IMR-90 (cell line): ENCODE measurements around the gene PCSK1N. TPM values are rescaled to one million over a fixed set of nuclear protein-coding genes. Genes with fewer than 3 reads are reported as not detected.

Experiments
- ATAC-seq: fragments of 200-7000 bp; cut with Tn5 transposase; 2 replicates; pipeline ENCODE4 v1.9.1; 2020; ENCODE audit warnings: low read depth, mild to moderate bottlenecking, moderate library complexity
- BruUV-seq: library from RNA; stranded (reverse); fragments of 400-500 nt; replicated peaks from 2 replicates; lab custom pipeline; 2021; lab: Mats Ljungman, UMichigan
- CTCF ChIA-PET: fragments of 300-600 bp; formaldehyde crosslinking; extraction: SDS; loops from one replicate; lab custom pipeline; 2021; ENCODE audit warnings: antibody characterized with exemption; lab: Yijun Ruan, JAX
- POLR2A ChIA-PET: fragments of 300-600 bp; sonication (Branson Sonifier 250); formaldehyde crosslinking; loops from one replicate; lab custom pipeline; 2022; ENCODE audit warnings: antibody characterized with exemption; ENCODE audit not compliant: unreplicated experiment; lab: Charles Lee
- DNase-seq: peaks from one replicate; pipeline ENCODE4 v3.0.0; 2013
- H2AFZ ChIP-seq: replicated peaks from 2 replicates; pipeline ENCODE3; 2013; ENCODE audit warnings: low read length, mild to moderate bottlenecking; ENCODE audit not compliant: poor library complexity
- H2AK5ac ChIP-seq: 2 replicates; pipeline ENCODE4 v1.6.1; 2013; ENCODE audit warnings: low read depth, low read length, inconsistent platforms
- H2AK9ac ChIP-seq: replicated peaks from 2 replicates; pipeline ENCODE3; 2013; ENCODE audit warnings: mild to moderate bottlenecking, low read depth, low read length, moderate library complexity; ENCODE audit not compliant: poor library complexity
- H2BK120ac ChIP-seq: 2 replicates; pipeline ENCODE4 v1.6.1; 2013; ENCODE audit warnings: low read depth, low read length, inconsistent platforms
- H2BK15ac ChIP-seq: 3 replicates; pipeline ENCODE4 v1.6.1; 2013; ENCODE audit warnings: low read depth, low read length, inconsistent platforms
- H2BK20ac ChIP-seq: 2 replicates; pipeline ENCODE4 v1.6.1; 2013; ENCODE audit warnings: low read depth, mild to moderate bottlenecking, inconsistent platforms, low read length, moderate library complexity
- H2BK5ac ChIP-seq: 2 replicates; pipeline ENCODE4 v1.6.1; 2013; ENCODE audit warnings: mild to moderate bottlenecking, low read depth, low read length, inconsistent platforms; ENCODE audit not compliant: poor library complexity, severe bottlenecking
- H3K14ac ChIP-seq: replicated peaks from 2 replicates; pipeline ENCODE4 v1.6.1; 2013; ENCODE audit warnings: low read depth, low read length, inconsistent platforms
- H3K18ac ChIP-seq: 2 replicates; pipeline ENCODE4 v1.6.1; 2013; ENCODE audit warnings: low read depth, low read length, control low read depth
- H3K23ac ChIP-seq: 2 replicates; pipeline ENCODE4 v1.6.1; 2013; ENCODE audit warnings: low read depth, low read length, inconsistent platforms
- H3K27ac ChIP-seq: 2 replicates; pipeline ENCODE4 v1.5.1; 2013; ENCODE audit warnings: mild to moderate bottlenecking, control low read depth, low read length; ENCODE audit not compliant: insufficient read depth
- H3K27me3 ChIP-seq: 2 replicates; pipeline ENCODE4 v1.6.1; 2013; ENCODE audit warnings: low read length; ENCODE audit not compliant: control insufficient read depth, insufficient read depth
- H3K36me3 ChIP-seq: 2 replicates; pipeline ENCODE4 v1.6.1; 2013; ENCODE audit warnings: low read length, mixed read lengths; ENCODE audit not compliant: control insufficient read depth, insufficient read depth
- H3K4ac ChIP-seq: 2 replicates; pipeline ENCODE4 v1.6.1; 2013; ENCODE audit warnings: low read depth, low read length, inconsistent platforms
- H3K4me1 ChIP-seq: 2 replicates; pipeline ENCODE4 v1.6.1; 2013; ENCODE audit warnings: low read length, mixed read lengths; ENCODE audit not compliant: control insufficient read depth, insufficient read depth
- H3K4me2 ChIP-seq: 2 replicates; pipeline ENCODE4 v1.6.1; 2013; ENCODE audit warnings: low read depth, mild to moderate bottlenecking, control low read depth, low read length, moderate library complexity
- H3K4me3 ChIP-seq: 2 replicates; pipeline ENCODE4 v1.5.1; 2013; ENCODE audit warnings: low read depth, mild to moderate bottlenecking, control low read depth, low read length, moderate library complexity; ENCODE audit not compliant: insufficient read depth
- H3K56ac ChIP-seq: 2 replicates; pipeline ENCODE4 v1.6.1; 2013; ENCODE audit warnings: low read length, inconsistent platforms; ENCODE audit not compliant: insufficient read depth; ENCODE audit errors: extremely low read depth
- H3K79me1 ChIP-seq, 2 experiments: 2 replicates each; pipeline ENCODE4 v1.6.1; 2013; ENCODE audit warnings: low read length in 2 of 2, inconsistent platforms in 1 of 2, low read depth in 1 of 2
- H3K9ac ChIP-seq: 2 replicates; pipeline ENCODE4 v1.6.1; 2013; ENCODE audit warnings: low read depth, low read length, control low read depth
- H3K9me1 ChIP-seq: 2 replicates; pipeline ENCODE4 v1.6.1; 2013; ENCODE audit warnings: low read length, inconsistent platforms; ENCODE audit not compliant: insufficient read depth
- H3K9me3 ChIP-seq: 2 replicates; pipeline ENCODE4 v1.6.1; 2013; ENCODE audit warnings: low read length; ENCODE audit not compliant: control insufficient read depth, insufficient read depth
- H4K20me1 ChIP-seq: 2 replicates; pipeline ENCODE4 v1.6.1; 2013; ENCODE audit warnings: low read length, inconsistent platforms; ENCODE audit not compliant: insufficient read depth
- H4K5ac ChIP-seq: 2 replicates; pipeline ENCODE4 v1.6.1; 2013; ENCODE audit warnings: mild to moderate bottlenecking, low read depth, low read length, control low read depth
- H4K8ac ChIP-seq, 2 experiments: 2 replicates each; pipeline ENCODE4 v1.6.1; 2013; ENCODE audit warnings: low read depth in 2 of 2, low read length in 2 of 2, control low read depth in 1 of 2, inconsistent platforms in 1 of 2
- H4K91ac ChIP-seq: 2 replicates; pipeline ENCODE4 v1.6.1; 2013; ENCODE audit warnings: low read depth, low read length, inconsistent platforms; ENCODE audit not compliant: insufficient read depth
- BHLHE40 ChIP-seq: fragments of 150-350 bp; IDR thresholded peaks from 2 replicates; pipeline ENCODE4 v1.6.1; 2016; ENCODE audit warnings: mild to moderate bottlenecking, low read depth, low read length
- CEBPB ChIP-seq: IDR thresholded peaks from 2 replicates; pipeline ENCODE4 v1.6.1; 2012; ENCODE audit warnings: low read depth, low read length, improper control_type of control experiment
- CHD1 ChIP-seq: IDR thresholded peaks from 2 replicates; pipeline ENCODE4 v1.6.1; 2012; ENCODE audit warnings: low read depth, low read length, improper control_type of control experiment
- CTCF ChIP-seq: conservative IDR thresholded peaks from 2 replicates; pipeline ENCODE4 v1.5.1; 2012; ENCODE audit warnings: mild to moderate bottlenecking, low read depth, low read length, improper control_type of control experiment
- ELK1 ChIP-seq: fragments of 150-350 bp; IDR thresholded peaks from 2 replicates; pipeline ENCODE4 v1.6.1; 2016; ENCODE audit warnings: low read depth, mild to moderate bottlenecking, low read length, moderate library complexity, borderline replicate concordance
- FOS ChIP-seq: fragments of 150-350 bp; IDR thresholded peaks from 2 replicates; pipeline ENCODE4 v1.6.1; 2016; ENCODE audit warnings: low read depth, low read length
- MAZ ChIP-seq: IDR thresholded peaks from 2 replicates; pipeline ENCODE4 v1.6.1; 2012; ENCODE audit warnings: low read depth, mild to moderate bottlenecking, low read length, improper control_type of control experiment, moderate library complexity, borderline replicate concordance
- MXI1 ChIP-seq: IDR thresholded peaks from 2 replicates; pipeline ENCODE4 v1.6.1; 2012; ENCODE audit warnings: low read depth, mild to moderate bottlenecking, low read length, moderate library complexity, borderline replicate concordance
- NFE2L2 ChIP-seq: fragments of 150-350 bp; IDR thresholded peaks from 2 replicates; pipeline ENCODE4 v1.6.1; 2016; ENCODE audit warnings: low read depth, mild to moderate bottlenecking, low read length
- POLR2A ChIP-seq: IDR thresholded peaks from 2 replicates; pipeline ENCODE4 v1.6.1; 2012; ENCODE audit warnings: mild to moderate bottlenecking, low read depth, low read length
- RAD21 ChIP-seq: IDR thresholded peaks from 2 replicates; pipeline ENCODE4 v1.6.1; 2012; ENCODE audit warnings: low read length, improper control_type of control experiment
- RCOR1 ChIP-seq: IDR thresholded peaks from 2 replicates; pipeline ENCODE4 v1.6.1; 2012; ENCODE audit warnings: mild to moderate bottlenecking, low read length, improper control_type of control experiment; ENCODE audit not compliant: insufficient replicate concordance
- RFX5 ChIP-seq: IDR thresholded peaks from 2 replicates; pipeline ENCODE4 v1.8.0; 2012; ENCODE audit warnings: low read depth, mild to moderate bottlenecking, low read length, moderate library complexity
- SMC3 ChIP-seq: fragments of 150-350 bp; IDR thresholded peaks from 2 replicates; pipeline ENCODE4 v1.6.1; 2016; ENCODE audit warnings: low read depth, mild to moderate bottlenecking, antibody characterized with exemption, low read length, moderate library complexity
- USF2 ChIP-seq: fragments of 150-350 bp; IDR thresholded peaks from 2 replicates; pipeline ENCODE4 v1.6.1; 2017; ENCODE audit warnings: mild to moderate bottlenecking, antibody characterized with exemption, low read length, low read depth
- WGBS, 2 experiments: methylation state at CpG; one replicate each; pipeline versions ENCODE4 v1.1.5 to v1.1.7; 2013; ENCODE audit warnings: missing lambda C conversion rate in 2 of 2; ENCODE audit not compliant: insufficient read length in 1 of 2; ENCODE audit errors: extremely low coverage in 2 of 2; 5-methylcytosine and 5-hydroxymethylcytosine counted together
- dilution Hi-C: fragments of 300-500 bp; cut with HindIII; formaldehyde crosslinking; loops from one replicate; pipeline ENCODE4 v1.14.3; 2018; ENCODE audit warnings: low sequenced_read_pairs; ENCODE audit not compliant: unreplicated experiment
- in situ Hi-C: fragments of 300-500 bp; cut with MboI; formaldehyde crosslinking; loops from 3 replicates; pipeline ENCODE4 v1.14.3; 2019; ENCODE audit warnings: low sequenced_read_pairs, inconsistent platforms, mixed read lengths
- intact Hi-C: fragments of 100-400 bp; cut with micrococcal nuclease; formaldehyde crosslinking; loops from 2 replicates; pipeline ENCODE4 v1.10.0; 2022
- polyA plus RNA-seq, 3 experiments: library from polyadenylated mRNA; depleted of rRNA; stranded (reverse); fragments of >200 nt; gene quantifications; 2 replicates each; pipeline ENCODE4 v1.2.3, GENCODE V29; 2012; ENCODE audit warnings: low replicate concordance in 1 of 3
- total RNA-seq: library from RNA; depleted of rRNA; stranded (reverse); fragments of >200 nt; gene quantifications from 2 replicates; pipeline ENCODE4 v1.2.3, GENCODE V29; 2012

PCSK1N gene
- total and polyA plus RNA-seq, 2 of the 4 experiments (the other 2 are of a cell fraction), result 0.12 TPM; not detected in 1

- dilution Hi-C loops (no loop called here), intact Hi-C loops (no loop called here), in situ Hi-C loops (no loop called here)
- no peaks in the 10 kb centered on the region for H3K36me3 ChIP-seq
- H3K79me1 ChIP-seq, result no peaks in the 10 kb centered on the region
- BruUV-seq, result no TSS peak
- no peak for ATAC-seq
- H3K9me1 ChIP-seq, result peaks cover 7% of the 10 kb centered on the region; the same call in 1 of the 2 replicates
- no peak overlapping the region for H2AK5ac ChIP-seq
- H4K8ac ChIP-seq, result no peak overlapping the region
- H4K5ac ChIP-seq, result no peak overlapping the region
- H3K23ac ChIP-seq, result no peak overlapping the region
- POLR2A ChIA-PET, result no interaction called here
- 84% methylated on average over 3 of the region's 7 CpGs; no CpG with 5 or more reads in 1 of the 2 experiments for WGBS, 2 experiments
- H3K9ac ChIP-seq, result no peak overlapping the region
- no peak overlapping the region for H3K4me3 ChIP-seq
- no peak overlapping the region for H3K27ac ChIP-seq
- H3K14ac ChIP-seq, result no peak overlapping the region
- H4K91ac ChIP-seq, result no peak overlapping the region
- no peak for DNase-seq
- H4K20me1 ChIP-seq, result no peaks in the 10 kb centered on the region
- no peak overlapping the region for H3K18ac ChIP-seq
- H2BK120ac ChIP-seq, result no peak overlapping the region
- no peak overlapping the region for H2BK15ac ChIP-seq
- TF ChIP-seq RCOR1 (no peak), SMC3 (no peak), BHLHE40 (no peak), MXI1 (no peak), CHD1 (no peak), CTCF (no peak), FOS (no peak), MAZ (no peak), POLR2A (no peak), ELK1 (no peak), RAD21 (no peak), RFX5 (no peak), USF2 (no peak), NFE2L2 (no peak), CEBPB (no peak)
- H2BK5ac ChIP-seq, result no peak overlapping the region
- H3K27me3 ChIP-seq, result peaks cover 12% of the 10 kb centered on the region
- no peak overlapping the region for H2AK9ac ChIP-seq
- no peak overlapping the region for H3K4ac ChIP-seq
- CTCF ChIA-PET, result no interaction called here
- H3K9me3 ChIP-seq, result no peaks in the 10 kb centered on the region
- H2BK20ac ChIP-seq, result no peak overlapping the region
- no peak overlapping the region for H3K56ac ChIP-seq
- H3K4me2 ChIP-seq, result no peak overlapping the region
- no peaks in the 10 kb centered on the region; the same call in none of the 2 replicates for H3K4me1 ChIP-seq
- H2AFZ ChIP-seq, result no peak overlapping the region
These were observed 43.2 kb downstream of the PCSK1N start for GRCh38 chrX:48792219-48792618.
